22Rv1 (cell line): ENCODE results near the gene TUBD1.

Source experiments
- CTCF ChIP-seq: fragments of 450-650 bp; IDR thresholded peaks from 2 replicates; pipeline ENCODE4 v1.5.1; 2017; ENCODE audit warnings: mild to moderate bottlenecking
- ZFX ChIP-seq: fragments of 450-650 bp; IDR thresholded peaks from 2 replicates; pipeline ENCODE4 v1.6.1; 2017; ENCODE audit warnings: antibody characterized with exemption, borderline replicate concordance

GRCh38 chr17:59888145-59888750, 4.5 kb downstream of the TUBD1 start:
- no peak for TF ChIP-seq CTCF
- no peak for TF ChIP-seq ZFX
